C4-2B (cell line): ENCODE data around the gene TDRD9.
"Not testable (repeated sequence)": the region's sequence is repeated elsewhere in the genome, so short reads cannot be mapped to it uniquely, and the experiment has no call there.

Experiments used
- H3K27ac ChIP-seq: fragments of 450-650 bp; 2 replicates; pipeline ENCODE4 v1.5.1; 2017
- CTCF ChIP-seq: fragments of 450-650 bp; conservative IDR thresholded peaks from 2 replicates; pipeline ENCODE4 v1.5.1; 2017; ENCODE audit warnings: mild to moderate bottlenecking
- ZFX ChIP-seq: fragments of 450-650 bp; IDR thresholded peaks from 2 replicates; pipeline ENCODE4 v1.6.1; 2017

The TDRD9 gene

GRCh38 chr14:103882503-103883262 lies 45.6 kb upstream of the TDRD9 start:
- TF ChIP-seq ZFX (no peak), CTCF (no peak)
- no peak overlapping the region for H3K27ac ChIP-seq

- H3K27ac ChIP-seq = no peak overlapping the region
- TF ChIP-seq CTCF (no peak), ZFX (no peak)
Observed at GRCh38 chr14:103883263-103883523, 45.1 kb upstream of the TDRD9 start.

- H3K27ac ChIP-seq = no peak overlapping the region
- TF ChIP-seq ZFX (no peak), CTCF (no peak)
Observed at GRCh38 chr14:103884854-103885253, 43.4 kb upstream of the TDRD9 start.

GRCh38 chr14:103885509-103885932 lies 42.7 kb upstream of the TDRD9 start:
- no peak overlapping the region for H3K27ac ChIP-seq
- no peak for TF ChIP-seq CTCF
- TF ChIP-seq ZFX = no peak

GRCh38 chr14:103886304-103887169 lies 41.7 kb upstream of the TDRD9 start:
- TF ChIP-seq CTCF (no peak), ZFX (no peak)
- H3K27ac ChIP-seq = no peak overlapping the region

- no peak overlapping the region for H3K27ac ChIP-seq
- TF ChIP-seq ZFX = no peak
- no peak for TF ChIP-seq CTCF
Observed at GRCh38 chr14:103887170-103887501, 41.1 kb upstream of the TDRD9 start.

- TF ChIP-seq ZFX (no peak), CTCF (no peak)
- H3K27ac ChIP-seq = no peak overlapping the region
Observed at GRCh38 chr14:103887557-103888115, 40.6 kb upstream of the TDRD9 start.

- not testable (repeated sequence) for H3K27ac ChIP-seq
Observed at GRCh38 chr14:103889002-103889312, 39.3 kb upstream of the TDRD9 start.
